Neural cell (in vitro differentiated cells): ENCODE results near the gene GNA12. TPM values are rescaled to one million over a fixed set of nuclear protein-coding genes. Genes with fewer than 3 reads are reported as not detected.

ENCODE experiments used
- H2AFZ ChIP-seq: fragments of 200-600, 300-800 bp; sonication (generic), shearing (Covaris generic); 2 replicates; pipeline ENCODE4 v1.6.0; 2014; ENCODE audit warnings: low read depth, mild to moderate bottlenecking, antibody characterized with exemption, low read length, moderate library complexity
- H3F3A ChIP-seq: fragments of 200-600 bp; shearing (Covaris generic); 2 replicates; pipeline ENCODE4 v1.6.1; 2016; ENCODE audit warnings: mild to moderate bottlenecking, moderate library complexity, mixed read lengths, antibody characterized with exemption, low read length; ENCODE audit not compliant: insufficient read depth, poor library complexity, severe bottlenecking
- H3K27ac ChIP-seq: fragments of 200-600, 300-800 bp; sonication (generic), shearing (Covaris generic); 2 replicates; pipeline ENCODE4 v1.5.1; 2014; ENCODE audit warnings: mild to moderate bottlenecking, low read length, moderate library complexity
- H3K27me3 ChIP-seq: fragments of 300-800, 200-600 bp; sonication (generic), shearing (Covaris generic); 2 replicates; pipeline ENCODE4 v1.6.0; 2014; ENCODE audit warnings: mild to moderate bottlenecking, low read depth, low read length, moderate library complexity; ENCODE audit not compliant: insufficient read depth
- H3K36me3 ChIP-seq: fragments of 300-800, 200-600 bp; sonication (generic), shearing (Covaris generic); 2 replicates; pipeline ENCODE4 v1.5.1; 2014; ENCODE audit warnings: mild to moderate bottlenecking, antibody characterized with exemption, low read length, moderate library complexity; ENCODE audit not compliant: insufficient read depth
- H3K4me2 ChIP-seq: fragments of 300-800, 200-600 bp; sonication (generic), shearing (Covaris generic); 2 replicates; pipeline ENCODE4 v1.6.0; 2014; ENCODE audit warnings: mild to moderate bottlenecking, low read length
- H3K4me3 ChIP-seq: fragments of 300-800, 200-600 bp; sonication (generic), shearing (Covaris generic); 2 replicates; pipeline ENCODE4 v1.5.1; 2014; ENCODE audit warnings: mild to moderate bottlenecking, low read length, moderate library complexity
- H3K79me2 ChIP-seq: fragments of 200-600 bp; shearing (Covaris generic); replicated peaks from 2 replicates; pipeline ENCODE4 v1.6.0; 2014; ENCODE audit warnings: mild to moderate bottlenecking, low read length, moderate library complexity; ENCODE audit not compliant: insufficient read depth
- H3K9ac ChIP-seq: fragments of 300-800, 200-600 bp; sonication (generic), shearing (Covaris generic); 2 replicates; pipeline ENCODE4 v1.6.1; 2016; ENCODE audit warnings: mild to moderate bottlenecking, low read length, mixed read lengths
- H3K9me2 ChIP-seq: fragments of 200-600 bp; shearing (Covaris generic); 2 replicates; pipeline ENCODE4 v1.6.1; 2016; ENCODE audit warnings: mild to moderate bottlenecking, low read length, mixed read lengths; ENCODE audit not compliant: insufficient read depth
- H3K9me3 ChIP-seq: fragments of 200-600, 300-800 bp; sonication (generic), shearing (Covaris generic); 2 replicates; pipeline ENCODE4 v1.6.1; 2016; ENCODE audit warnings: mild to moderate bottlenecking, mixed run types, low read length, moderate library complexity, mixed read lengths
- H4K20me1 ChIP-seq: fragments of 200-600 bp; shearing (Covaris generic); 2 replicates; pipeline ENCODE4 v1.6.1; 2016; ENCODE audit warnings: mild to moderate bottlenecking, mixed run types; ENCODE audit not compliant: insufficient read depth
- EP300 ChIP-seq: fragments of 450-650 bp; conservative IDR thresholded peaks from 2 replicates; pipeline ENCODE4 v1.6.1; 2014; ENCODE audit warnings: antibody characterized with exemption, mild to moderate bottlenecking, moderate library complexity; ENCODE audit not compliant: poor library complexity, severe bottlenecking
- EZH2 ChIP-seq: fragments of 200-600, 300-800 bp; shearing (Covaris generic), sonication (generic); IDR thresholded peaks from 2 replicates; pipeline ENCODE4 v1.6.1; 2014; ENCODE audit warnings: antibody characterized with exemption, low read length, borderline replicate concordance, mild to moderate bottlenecking; ENCODE audit not compliant: insufficient read depth, poor library complexity, severe bottlenecking
- MXI1 ChIP-seq: fragments of 450-650 bp; conservative IDR thresholded peaks from 2 replicates; pipeline ENCODE4 v1.6.1; 2014; ENCODE audit warnings: antibody characterized with exemption, mild to moderate bottlenecking; ENCODE audit not compliant: poor library complexity, severe bottlenecking
- POLR2AphosphoS5 ChIP-seq: IDR thresholded peaks from 2 replicates; pipeline ENCODE4 v1.6.1; 2012
- RAD21 ChIP-seq: fragments of 450-650 bp; conservative IDR thresholded peaks from 2 replicates; pipeline ENCODE4 v1.6.1; 2014; ENCODE audit warnings: antibody characterized with exemption, mild to moderate bottlenecking, moderate library complexity
- SMC3 ChIP-seq: fragments of 450-650 bp; conservative IDR thresholded peaks from 2 replicates; pipeline ENCODE4 v1.6.1; 2014; ENCODE audit warnings: antibody characterized with exemption, mild to moderate bottlenecking, moderate library complexity; ENCODE audit not compliant: poor library complexity
- TAF1 ChIP-seq: IDR thresholded peaks from 2 replicates; pipeline ENCODE4 v1.6.1; 2012; ENCODE audit warnings: low read depth
- polyA plus RNA-seq: library from polyadenylated mRNA; depleted of rRNA; stranded (reverse); fragments of >200 nt; gene quantifications from 2 replicates; pipeline ENCODE4 v1.2.3, GENCODE V29; 2014
- TF ChIP-seq, protein P1 (sequence below): IDR thresholded peaks from 2 replicates; pipeline ENCODE4 v1.6.1; 2012; ENCODE audit warnings: borderline replicate concordance
- TF ChIP-seq, protein P2 (sequence below): fragments of 450-650 bp; IDR thresholded peaks from 2 replicates; pipeline ENCODE4 v1.5.1; 2014; ENCODE audit warnings: antibody characterized with exemption, mild to moderate bottlenecking, moderate library complexity; ENCODE audit not compliant: poor library complexity, severe bottlenecking

Gene GNA12
- polyA plus RNA-seq, 1 donor from 2014 or later, result 15.5 TPM

DNA sequence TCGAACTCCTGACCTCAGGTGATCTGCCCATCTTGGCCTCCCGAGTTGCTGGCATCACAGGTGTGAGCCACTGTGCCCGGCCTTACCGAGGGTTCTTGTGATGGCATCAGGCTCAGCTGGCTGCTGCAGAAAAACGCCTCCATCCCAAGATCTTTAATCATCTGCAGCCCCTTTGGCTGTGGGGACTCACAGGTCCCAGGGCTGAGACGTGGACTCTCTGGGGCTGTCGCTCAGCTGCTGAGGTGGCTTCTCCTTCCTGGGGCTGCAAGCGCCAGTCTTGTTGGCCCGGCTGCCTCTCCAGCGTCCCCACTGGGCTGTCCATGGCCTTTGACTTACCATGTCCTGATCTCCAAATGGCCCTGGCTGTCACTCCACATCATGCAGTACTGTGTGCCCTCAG, 136.1 kb downstream of the GNA12 start:
- Histone ChIP-seq H3F3A (no peaks in the 10 kb centered on the region), H4K20me1 (no peaks in the 10 kb centered on the region), H3K27me3 (no peaks in the 10 kb centered on the region), H3K4me2 (no peak overlapping the region), H3K27ac (no peak overlapping the region), H2AFZ (no peak overlapping the region), H3K4me3 (no peak overlapping the region), H3K9me2 (no peaks in the 10 kb centered on the region), H3K79me2 (no peaks in the 10 kb centered on the region), H3K9me3 (no peaks in the 10 kb centered on the region), H3K9ac (no peak overlapping the region), H3K36me3 (no peaks in the 10 kb centered on the region)
- TF ChIP-seq MXI1 (no peak), POLR2AphosphoS5 (no peak), EP300 (no peak), TAF1 (no peak), RAD21 (no peak), EZH2 (no peak), SMC3 (no peak)
- TF ChIP-seq, protein P1, sequence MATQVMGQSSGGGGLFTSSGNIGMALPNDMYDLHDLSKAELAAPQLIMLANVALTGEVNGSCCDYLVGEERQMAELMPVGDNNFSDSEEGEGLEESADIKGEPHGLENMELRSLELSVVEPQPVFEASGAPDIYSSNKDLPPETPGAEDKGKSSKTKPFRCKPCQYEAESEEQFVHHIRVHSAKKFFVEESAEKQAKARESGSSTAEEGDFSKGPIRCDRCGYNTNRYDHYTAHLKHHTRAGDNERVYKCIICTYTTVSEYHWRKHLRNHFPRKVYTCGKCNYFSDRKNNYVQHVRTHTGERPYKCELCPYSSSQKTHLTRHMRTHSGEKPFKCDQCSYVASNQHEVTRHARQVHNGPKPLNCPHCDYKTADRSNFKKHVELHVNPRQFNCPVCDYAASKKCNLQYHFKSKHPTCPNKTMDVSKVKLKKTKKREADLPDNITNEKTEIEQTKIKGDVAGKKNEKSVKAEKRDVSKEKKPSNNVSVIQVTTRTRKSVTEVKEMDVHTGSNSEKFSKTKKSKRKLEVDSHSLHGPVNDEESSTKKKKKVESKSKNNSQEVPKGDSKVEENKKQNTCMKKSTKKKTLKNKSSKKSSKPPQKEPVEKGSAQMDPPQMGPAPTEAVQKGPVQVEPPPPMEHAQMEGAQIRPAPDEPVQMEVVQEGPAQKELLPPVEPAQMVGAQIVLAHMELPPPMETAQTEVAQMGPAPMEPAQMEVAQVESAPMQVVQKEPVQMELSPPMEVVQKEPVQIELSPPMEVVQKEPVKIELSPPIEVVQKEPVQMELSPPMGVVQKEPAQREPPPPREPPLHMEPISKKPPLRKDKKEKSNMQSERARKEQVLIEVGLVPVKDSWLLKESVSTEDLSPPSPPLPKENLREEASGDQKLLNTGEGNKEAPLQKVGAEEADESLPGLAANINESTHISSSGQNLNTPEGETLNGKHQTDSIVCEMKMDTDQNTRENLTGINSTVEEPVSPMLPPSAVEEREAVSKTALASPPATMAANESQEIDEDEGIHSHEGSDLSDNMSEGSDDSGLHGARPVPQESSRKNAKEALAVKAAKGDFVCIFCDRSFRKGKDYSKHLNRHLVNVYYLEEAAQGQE, result no peak
- TF ChIP-seq, protein P2, sequence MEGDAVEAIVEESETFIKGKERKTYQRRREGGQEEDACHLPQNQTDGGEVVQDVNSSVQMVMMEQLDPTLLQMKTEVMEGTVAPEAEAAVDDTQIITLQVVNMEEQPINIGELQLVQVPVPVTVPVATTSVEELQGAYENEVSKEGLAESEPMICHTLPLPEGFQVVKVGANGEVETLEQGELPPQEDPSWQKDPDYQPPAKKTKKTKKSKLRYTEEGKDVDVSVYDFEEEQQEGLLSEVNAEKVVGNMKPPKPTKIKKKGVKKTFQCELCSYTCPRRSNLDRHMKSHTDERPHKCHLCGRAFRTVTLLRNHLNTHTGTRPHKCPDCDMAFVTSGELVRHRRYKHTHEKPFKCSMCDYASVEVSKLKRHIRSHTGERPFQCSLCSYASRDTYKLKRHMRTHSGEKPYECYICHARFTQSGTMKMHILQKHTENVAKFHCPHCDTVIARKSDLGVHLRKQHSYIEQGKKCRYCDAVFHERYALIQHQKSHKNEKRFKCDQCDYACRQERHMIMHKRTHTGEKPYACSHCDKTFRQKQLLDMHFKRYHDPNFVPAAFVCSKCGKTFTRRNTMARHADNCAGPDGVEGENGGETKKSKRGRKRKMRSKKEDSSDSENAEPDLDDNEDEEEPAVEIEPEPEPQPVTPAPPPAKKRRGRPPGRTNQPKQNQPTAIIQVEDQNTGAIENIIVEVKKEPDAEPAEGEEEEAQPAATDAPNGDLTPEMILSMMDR, result no peak

DNA sequence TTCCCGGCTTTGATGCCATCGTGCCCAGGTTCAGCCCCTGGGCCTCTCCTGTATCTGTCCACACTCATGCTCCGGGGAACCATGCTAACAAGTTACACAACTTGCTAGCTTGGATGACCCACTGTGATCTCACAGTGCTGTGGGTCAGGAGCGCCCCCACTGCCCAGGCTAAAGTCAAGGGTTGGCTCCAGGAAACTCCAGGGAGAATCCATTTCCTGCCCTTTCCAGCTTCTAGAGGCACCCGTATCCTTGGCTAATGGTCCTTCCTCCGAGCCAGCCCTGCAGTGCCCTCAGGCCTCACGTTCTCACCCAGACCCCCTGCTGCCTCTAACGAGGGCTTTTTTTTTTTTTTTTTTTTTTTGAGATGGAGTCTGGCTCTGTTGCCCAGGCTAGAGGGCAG, 136.6 kb downstream of the GNA12 start:
- Histone ChIP-seq H3K79me2 (no peaks in the 10 kb centered on the region), H3K36me3 (no peaks in the 10 kb centered on the region), H3K9me3 (no peaks in the 10 kb centered on the region), H3K27me3 (no peaks in the 10 kb centered on the region), H3F3A (no peaks in the 10 kb centered on the region), H4K20me1 (no peaks in the 10 kb centered on the region), H3K9ac (no peak overlapping the region), H3K4me2 (no peak overlapping the region), H2AFZ (no peak overlapping the region), H3K4me3 (no peak overlapping the region), H3K9me2 (no peaks in the 10 kb centered on the region), H3K27ac (no peak overlapping the region)
- TF ChIP-seq POLR2AphosphoS5 (no peak), EP300 (no peak), SMC3 (no peak), TAF1 (no peak), RAD21 (no peak), EZH2 (no peak), MXI1 (no peak)
- TF ChIP-seq, protein P2, result no peak
- TF ChIP-seq, protein P1, result no peak
